Iris pigment epithelial cell (primary cell): ENCODE measurements around the gene IFI16.
"Not testable (repeated sequence)": the region's sequence is repeated elsewhere in the genome, so short reads cannot be mapped to it uniquely, and the experiment has no call there.

Experiments used
- DNase-seq: peaks from one replicate; pipeline ENCODE4 v3.0.0-alpha.2; 2011; ENCODE audit warnings: low read depth

IFI16 gene

DNA sequence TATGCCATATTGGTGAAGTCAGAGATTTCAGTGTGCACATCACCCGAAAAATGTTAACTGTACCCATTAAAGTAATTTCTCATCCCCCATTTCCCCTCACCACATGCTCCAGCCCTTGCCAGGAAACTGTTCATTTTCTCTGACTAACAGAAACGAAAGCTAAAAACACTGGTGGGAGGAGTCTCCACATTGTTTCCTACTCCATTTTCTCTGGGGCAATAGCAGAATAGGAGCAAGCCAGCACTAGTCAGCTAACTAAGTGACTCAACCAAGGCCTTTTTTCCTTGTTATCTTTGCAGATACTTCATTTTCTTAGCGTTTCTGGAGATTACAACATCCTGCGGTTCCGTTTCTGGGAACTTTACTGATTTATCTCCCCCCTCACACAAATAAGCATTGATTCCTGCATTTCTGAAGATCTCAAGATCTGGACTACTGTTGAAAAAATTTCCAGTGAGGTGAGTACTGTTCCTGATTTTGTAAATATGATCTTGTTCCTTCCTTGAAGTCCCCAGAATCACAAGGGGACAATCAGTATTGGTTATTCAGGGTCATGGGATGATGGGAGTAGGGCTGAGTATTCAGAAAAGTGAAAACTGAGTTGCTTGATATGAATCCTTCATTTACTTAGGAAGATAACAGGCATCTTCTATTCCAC, at the start of gene IFI16:
Gene IFI16, plus strand, starts transcription at position 204 of the 658 bp plus-strand sequence. CDS start 4,774 bp downstream, outside the sequence.
- DNase-seq, result peak; percentile 98

DNA sequence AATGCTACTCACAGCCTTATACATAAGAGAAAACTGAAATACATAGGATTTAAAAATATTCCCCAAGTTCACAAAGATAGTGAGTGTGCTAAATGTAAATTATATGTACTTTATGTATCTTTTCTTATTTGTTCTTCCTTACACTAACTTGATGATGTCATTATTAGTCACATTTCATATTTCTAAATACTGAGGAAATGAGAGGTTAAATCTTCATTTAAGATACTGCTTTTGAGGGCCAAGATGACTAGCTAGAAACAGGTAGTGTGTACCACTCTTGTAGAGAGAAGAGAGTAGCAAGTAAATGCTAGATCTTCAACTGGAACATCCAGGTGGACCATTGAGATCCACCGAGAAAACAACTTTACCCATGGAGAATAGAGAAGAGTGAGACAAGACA, 48.5 kb upstream of the IFI16 start:
- DNase-seq, result no peak

DNA sequence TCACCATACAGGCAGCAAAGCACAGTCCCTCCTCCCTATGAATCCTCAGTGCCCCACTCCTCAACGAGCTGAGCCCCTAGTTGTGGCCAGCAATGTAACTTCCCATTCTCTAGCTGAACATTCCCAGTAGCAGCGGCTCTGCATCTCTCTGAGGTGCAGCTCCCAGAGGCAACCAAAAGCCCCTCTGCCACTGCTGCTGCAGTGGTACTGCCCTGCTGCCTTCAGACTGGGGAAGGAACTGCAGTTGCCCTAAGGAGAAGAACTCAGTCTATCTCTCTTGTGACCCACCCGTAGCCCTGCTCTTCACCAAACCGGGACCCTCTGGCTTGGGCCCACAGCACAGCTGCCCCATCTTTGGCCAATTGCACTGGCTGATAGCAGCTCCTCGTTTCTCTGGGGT, 46.7 kb upstream of the IFI16 start:
- DNase-seq, result no peak

DNA sequence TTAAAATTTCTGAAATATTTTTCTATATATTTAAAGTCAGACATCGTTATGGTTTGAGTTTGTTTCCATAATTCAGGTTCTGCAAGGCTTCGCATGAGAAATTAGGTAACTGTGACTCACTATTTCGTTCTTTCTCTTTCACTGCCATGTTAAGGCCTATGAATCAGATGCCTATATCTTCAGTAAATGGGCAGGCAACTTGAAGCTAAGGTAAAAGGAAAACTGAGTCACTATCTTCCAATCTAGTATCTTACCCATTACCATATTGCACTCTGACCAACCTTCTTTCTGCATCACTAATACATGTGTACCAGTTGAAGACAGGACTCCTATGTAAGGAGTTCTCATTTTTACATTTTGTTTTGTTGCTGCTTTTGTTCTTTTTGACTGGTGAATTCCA, 40.5 kb upstream of the IFI16 start:
- no peak for DNase-seq

DNA sequence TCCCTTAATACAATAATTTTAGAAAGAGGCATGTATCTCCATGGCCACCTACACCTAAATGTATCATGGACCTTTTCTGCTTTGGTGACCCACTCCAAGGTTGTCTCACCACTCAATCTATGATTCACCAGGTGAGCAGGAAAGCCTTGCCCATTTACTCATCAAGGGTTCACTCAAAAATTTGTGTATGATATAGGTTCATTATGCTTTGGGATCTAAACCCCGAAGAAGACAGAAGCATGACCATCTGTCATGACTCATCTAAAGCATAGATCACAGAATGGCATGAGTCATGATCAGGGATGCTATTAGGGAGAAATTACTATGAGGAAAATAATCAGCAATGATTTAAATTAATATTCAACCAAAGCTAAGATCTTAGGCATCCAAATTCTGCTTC, 39.9 kb upstream of the IFI16 start:
- no peak for DNase-seq

DNA sequence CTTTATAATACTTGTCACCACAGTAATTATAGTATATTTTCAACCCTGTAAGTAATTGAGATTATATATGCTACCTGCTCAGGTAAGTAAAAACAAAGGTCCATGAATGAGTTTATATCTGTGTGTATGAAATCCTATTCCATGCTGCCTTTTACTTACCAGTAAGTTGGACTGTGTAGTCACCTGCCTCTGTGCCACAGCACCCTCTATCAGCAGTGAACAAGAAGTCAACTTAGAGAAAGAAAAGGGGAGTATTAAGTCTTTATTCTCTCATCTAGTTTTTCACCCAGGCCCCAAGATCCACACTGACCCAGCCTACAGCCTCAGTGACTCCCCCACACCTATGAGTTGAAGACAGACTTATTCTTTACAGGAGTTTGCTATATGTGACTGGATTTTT, 36.9 kb upstream of the IFI16 start:
- DNase-seq, result peak; percentile 47

DNA sequence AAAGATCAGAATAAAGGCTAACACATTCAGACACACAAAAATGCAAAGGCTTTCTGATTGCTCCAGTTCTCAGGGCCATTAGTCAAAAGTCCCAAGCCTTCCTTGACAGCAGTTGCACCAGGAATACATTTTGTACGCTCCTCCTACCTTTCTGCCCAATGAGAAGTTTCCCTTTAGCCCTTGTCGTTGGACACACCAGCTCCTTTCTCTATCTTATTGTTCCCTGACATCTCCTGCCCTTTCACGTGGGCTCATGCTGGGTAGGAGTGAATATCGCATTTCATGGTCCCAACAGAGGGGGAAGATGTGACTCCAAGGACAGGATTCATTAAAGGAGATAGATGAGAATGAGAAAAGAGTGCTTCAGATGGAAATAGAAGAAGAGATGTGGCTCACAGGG, 33.5 kb upstream of the IFI16 start:
- no peak for DNase-seq

DNA sequence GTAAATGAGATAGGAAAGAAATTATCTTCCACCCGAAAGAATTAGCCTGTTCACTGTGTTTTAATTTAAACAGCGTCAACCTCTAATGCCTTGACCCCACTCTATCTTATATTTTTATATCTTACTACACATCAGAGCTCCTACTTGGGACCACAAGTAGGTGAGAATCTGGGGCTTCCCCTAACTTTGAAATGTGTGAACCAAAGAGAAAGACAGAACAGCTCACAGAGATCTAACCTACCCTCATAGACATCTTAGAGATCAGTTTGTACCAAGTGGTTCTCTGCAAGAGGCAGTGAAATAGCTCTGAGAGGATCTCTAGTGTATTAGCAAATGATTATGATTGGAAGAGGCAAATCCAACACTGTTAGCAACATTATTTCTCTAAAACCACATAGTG, 31.0 kb upstream of the IFI16 start:
- DNase-seq, result no peak

DNA sequence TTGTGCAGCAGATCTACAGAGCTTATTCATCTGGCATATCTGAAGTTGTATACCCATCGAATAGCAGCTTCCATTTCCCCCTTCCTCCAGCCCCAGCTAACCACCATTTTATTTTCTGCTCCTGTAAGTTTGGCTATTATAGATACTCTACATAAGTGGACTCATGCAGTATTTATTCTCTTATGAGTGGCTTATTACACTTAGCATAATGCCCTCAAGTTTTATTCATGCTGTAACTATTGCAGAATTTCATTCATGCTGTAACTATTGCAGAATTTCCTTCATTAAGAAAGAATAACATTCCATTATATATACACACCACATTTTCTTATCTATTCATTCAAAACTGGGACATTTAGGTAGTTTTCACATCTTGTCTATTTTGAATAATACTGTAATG, 30.5 kb upstream of the IFI16 start:
- peak; percentile 15 for DNase-seq

DNA sequence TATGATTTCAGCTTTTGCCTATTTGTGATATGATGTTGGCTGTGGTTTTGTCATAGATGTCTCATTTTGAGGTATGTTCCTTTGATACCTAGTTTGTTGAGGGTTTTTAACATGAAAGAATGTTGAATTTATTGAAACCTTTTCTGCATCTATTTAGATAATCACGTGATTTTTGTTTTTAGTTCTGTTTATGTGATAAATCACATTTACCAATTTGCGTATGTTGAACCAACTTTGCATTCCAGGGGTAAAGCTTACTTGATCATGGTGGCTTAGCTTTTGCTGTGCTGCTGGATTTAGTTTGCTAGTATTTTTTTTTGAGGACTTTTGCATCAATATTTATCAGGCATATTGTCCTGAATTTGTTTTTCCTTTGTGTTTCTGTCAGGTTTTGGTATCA, 26.5 kb upstream of the IFI16 start:
- no peak for DNase-seq

DNA sequence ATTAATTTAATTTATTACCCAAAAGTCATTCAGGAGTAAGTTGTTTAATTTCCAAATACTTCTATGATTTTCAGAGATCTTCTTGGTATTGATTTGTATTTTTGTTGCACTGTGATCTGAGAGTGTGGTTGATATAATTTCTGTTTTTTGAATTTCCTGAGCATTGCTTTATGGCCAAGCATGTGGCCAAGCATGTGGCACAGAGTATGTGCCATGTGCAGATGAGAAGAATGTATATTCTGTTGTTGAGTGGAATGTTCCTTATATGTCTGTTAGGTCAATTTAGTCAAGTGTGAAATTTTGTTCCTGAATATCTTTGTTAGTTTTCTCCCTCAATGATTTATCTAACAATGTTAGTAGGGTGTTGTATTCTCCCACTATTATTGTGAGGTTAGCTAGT, 25.3 kb upstream of the IFI16 start:
- DNase-seq, result no peak

DNA sequence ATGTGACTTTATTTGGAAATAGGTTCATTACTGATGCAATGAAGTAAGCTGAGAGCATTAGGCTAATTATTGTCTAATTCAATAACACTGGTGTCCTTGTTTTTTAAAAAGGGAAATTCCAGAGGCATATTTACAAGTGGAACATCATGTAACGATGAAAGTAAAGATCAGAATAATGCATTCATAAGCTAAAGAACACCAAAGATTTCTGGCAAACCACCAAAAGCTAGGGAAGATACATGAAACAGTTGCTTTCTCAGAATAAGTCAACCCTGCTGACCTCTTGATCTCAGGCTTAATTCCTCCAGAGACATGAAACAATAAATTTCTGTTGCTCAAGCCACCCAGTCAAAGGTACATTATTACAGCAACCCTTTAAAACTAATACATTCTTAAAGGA, 20.3 kb upstream of the IFI16 start:
- no peak for DNase-seq

DNA sequence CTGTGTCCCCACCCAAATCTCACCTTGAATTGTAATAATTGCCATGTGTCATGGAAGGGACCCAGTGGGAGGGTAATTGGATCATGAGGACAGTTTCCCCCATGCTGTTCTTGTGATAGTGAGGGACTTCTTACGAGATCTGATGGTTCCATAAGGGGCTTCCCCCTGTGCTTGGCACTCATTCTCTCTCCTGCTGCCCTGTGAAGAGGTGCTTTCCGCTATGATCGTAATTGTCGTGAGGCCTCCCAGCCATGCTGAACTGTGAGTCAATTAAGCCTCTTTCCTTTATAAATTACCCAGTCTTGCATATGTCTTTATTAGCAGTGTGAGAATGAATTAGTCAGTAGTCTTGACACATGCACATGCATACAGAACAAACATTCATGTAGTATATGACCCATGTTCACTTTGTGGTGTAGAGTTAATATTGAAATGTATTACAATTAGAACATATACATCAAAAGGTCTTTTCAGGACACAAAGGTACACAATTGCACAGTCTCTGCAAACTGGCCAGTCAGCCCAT, 16.9 kb upstream of the IFI16 start:
- no peak for DNase-seq

DNA sequence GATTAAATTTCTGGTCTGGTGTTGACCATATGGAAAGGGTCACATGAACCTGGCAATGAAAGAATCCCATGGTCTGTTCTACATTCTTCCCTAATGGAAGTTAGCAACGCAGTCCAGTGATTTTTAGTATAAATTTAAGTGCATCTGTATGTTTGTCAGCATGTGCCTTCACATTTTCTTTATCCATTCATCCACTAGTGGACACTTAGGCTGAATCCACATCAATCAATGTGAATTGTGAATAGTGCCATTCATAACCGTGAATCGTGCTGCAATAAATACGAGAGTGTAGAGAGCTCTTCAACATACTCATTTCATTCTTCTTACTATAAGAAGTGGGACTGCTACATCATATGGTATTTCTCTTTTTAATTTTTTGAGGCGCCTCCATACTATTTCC, 12.7 kb upstream of the IFI16 start:
- DNase-seq, result no peak

DNA sequence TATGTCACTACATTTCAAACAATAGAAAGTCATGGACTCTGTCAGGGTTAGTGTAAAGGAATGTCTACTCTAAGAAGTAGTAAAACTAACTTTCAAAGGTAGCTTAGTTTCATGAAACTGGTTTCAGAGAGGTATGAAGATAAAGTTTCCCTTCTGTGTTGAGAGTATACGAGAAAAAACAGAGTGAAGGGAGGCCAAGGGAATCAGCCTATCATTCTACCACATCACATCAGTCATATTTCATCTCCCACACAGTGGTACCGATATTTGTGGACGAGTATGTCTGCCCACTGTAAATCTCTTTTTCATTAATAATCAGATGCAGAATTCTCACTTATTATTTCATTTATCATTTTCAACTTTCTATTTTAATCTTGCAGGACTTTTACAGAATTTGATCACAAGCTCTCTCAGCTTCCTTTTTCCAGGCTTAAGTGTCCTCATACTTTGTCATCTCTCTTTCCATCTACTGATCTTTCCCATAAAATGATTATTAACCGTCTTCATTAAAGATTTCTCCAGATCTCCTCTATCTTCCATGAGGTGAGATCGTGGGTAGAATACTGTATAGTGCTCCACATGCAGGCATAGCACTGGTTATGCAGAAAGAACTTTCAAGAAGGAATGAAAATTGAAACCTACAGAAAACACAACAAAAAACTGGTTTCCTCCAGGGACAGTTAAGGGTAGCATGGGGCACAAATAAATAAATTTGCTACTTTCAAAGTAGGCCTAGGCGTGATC, 11.5 kb upstream of the IFI16 start:
- no peak for DNase-seq

DNA sequence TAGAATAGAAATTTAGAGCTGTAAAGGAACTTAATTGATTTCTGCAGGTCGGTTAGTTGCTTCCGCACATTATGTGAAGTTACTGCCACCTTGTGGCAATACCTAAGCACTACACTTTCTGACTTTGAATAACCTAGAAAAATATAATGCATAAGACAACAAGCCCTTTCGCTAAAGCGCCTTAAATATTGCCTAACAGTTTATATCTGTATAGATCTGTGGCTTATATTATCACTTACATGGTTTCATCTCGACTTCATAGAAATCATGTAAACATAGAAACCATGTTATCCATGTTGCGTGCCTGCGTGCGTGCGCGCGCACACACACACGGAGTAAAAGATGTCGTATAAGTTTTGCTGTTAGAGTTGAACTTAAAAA, 10.9 kb upstream of the IFI16 start:
- DNase-seq, result peak; percentile 53

DNA sequence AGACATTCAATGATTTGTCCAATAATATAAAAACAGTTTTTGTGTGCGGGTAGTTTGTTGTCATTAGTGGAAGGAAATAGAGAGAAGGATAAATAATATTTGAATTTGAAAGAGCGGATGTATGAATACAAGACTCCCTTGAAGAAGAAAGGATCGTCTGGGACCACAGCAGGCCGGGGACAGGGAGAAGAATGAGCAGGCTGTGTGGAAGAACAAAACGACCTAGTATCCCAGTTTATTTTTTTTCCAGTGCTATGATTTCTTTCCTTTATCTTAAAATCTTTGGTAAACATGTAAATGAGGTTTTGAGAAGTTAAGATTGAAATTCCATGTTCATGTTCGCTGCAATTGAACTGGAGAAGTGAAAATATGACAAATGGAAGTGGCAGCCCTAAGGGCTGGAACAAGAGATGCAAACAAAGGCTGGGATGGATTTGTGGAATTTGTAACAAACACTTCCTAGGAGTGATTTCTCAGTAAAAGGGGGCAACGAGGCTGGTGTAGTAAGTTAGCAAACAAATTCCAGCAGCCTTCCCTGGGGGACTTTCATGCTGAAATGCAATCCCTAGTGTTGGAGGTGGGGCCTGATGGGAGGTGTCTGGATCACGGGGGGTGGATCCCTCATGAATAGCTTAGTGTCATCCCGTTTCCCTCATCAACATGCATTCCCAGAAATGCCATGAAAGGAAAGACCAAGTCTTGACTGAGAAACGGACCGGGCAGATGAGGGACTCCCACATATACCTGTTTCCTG, 10.2 kb upstream of the IFI16 start:
- peak; percentile 78 for DNase-seq

DNA sequence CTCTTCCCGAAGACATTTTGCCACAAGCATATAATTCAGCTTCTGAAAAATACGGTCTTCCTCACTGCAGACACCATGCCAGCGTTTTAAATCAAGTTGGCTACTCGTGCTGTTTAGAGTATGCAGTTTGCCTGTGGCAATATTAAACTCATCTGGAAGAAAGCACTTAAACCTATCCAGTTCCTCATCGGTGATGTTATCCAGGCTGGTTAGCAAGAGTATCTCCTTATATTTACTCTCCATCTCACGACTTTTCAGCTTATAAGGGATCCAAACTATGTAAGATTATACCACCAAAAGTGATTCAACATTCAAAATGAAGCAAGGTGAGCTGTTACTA, 9.7 kb upstream of the IFI16 start:
- no peak for DNase-seq

DNA sequence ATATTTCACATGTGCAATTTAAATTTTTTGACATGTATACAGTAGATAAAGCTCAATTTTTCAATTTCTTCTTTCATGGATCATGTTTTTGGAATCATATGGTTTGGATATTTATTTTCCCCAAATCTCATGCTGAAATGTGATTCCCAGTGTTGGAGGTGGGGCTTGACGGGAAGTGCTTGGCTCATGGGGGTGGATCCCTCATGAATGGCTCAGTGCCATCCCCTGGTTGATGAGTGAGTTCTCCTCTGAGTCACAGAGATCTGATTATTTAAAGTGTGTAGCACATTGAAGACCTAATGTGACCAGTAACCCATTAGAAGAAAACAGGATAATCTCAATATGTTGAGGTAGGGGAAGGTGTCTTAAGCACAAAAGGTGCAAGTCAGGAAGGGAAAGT, 9.1 kb upstream of the IFI16 start:
- DNase-seq, result peak; percentile 95

DNA sequence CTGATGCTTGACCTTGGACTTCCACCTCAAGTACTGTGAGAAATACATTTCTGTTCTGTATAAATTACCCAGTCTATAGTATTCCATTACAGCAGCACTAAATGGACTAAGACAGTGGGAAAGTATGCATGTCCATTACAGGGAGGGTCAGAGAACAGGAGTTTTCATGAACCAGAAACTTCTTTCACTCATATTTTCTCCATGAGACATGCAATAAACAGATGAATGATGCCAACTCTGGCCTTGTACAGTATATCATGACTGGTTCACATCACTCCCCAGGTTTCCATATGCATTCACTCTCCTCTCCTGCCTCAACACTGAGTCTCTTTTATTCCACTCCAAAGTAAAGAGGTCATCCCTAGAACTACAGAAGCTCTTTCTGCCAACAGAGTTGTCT, 4.5 kb upstream of the IFI16 start:
- peak; percentile 26 for DNase-seq

DNA sequence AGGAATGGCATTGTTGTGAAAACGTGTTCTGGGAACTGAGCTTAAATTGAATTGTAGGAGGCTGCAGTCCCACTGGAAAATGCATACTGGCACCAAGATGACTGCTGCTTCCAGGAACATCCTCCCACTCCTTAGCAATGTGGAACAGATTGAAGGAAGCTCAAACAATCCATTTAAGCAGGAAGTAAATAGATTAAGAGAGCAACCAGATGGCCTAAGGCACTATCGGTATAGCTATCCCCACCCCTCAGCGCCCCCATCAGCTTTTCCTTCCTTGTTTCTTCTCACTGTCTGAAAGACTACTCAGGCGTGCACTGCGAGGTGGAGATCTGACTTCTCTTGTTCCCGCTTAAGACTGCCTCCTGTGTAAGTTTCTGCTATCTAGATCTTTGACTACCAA, 4.0 kb upstream of the IFI16 start:
- no peak for DNase-seq

DNA sequence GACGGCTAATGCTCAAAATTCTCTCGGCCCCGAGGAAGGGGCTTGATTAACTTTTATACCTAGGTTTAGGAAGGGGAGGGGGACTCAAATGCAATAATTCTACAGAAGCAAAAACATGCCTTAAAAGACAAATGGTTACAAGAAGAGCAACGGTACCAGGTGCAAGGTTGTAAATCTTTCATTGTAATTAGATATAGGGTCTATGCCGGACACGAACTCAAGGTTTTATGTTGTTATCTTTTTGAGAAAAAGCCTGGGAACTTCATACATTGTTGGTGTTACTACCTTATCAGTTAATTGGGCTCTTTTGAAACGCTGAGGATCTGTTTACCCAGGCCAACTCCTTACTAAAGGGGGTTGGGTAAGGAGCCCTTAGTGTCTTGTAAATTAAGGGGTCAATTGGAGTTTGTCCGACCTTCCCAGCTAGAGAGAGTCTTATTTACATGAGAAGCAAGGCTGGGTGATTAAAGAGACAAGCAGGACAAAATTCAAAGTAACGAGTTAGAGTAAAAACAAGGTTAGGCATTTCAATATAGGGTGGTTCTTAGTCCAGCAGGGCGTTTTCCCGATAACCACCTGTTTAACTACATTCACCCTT, 3.4 kb upstream of the IFI16 start:
- DNase-seq, result not testable (repeated sequence)

DNA sequence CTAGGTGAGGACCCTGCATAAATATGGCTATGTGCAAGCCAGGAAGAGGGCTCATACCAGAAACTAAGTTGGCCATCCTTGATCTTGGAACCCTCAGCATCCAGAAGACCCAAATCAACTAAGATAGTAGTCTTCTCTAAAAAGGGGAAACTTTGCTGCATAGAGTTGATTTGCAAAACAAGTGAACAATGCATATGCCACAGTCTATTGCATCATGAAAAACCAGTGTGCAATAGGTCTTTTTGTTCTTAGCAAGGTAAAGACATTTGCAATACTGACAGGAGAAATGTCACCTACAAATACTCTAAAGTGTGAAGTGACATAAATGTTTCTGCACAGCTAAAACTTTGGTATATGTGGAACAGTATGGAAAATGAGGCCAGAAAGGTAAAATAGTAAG, 2.0 kb upstream of the IFI16 start:
- DNase-seq, result no peak
